NT2/D1 (cell line): ENCODE measurements around the gene HNRNPF.

ENCODE experiments used
- SUZ12 ChIP-seq: IDR thresholded peaks from 2 replicates; pipeline ENCODE4 v1.6.1; 2011; ENCODE audit not compliant: insufficient read length, insufficient read depth; ENCODE audit errors: extremely low read depth
- ZNF274 ChIP-seq: IDR thresholded peaks from 2 replicates; pipeline ENCODE4 v1.6.1; 2011; ENCODE audit warnings: mild to moderate bottlenecking, low read depth, low read length

GRCh38 chr10:43340619-43341018 is 68.4 kb downstream of the HNRNPF start:
- TF ChIP-seq ZNF274 (no peak), SUZ12 (no peak)
